GM12872 (cell line): ENCODE data around the gene WDR70.

Experiments used
- TF ChIP-seq, protein P1 (sequence below): IDR thresholded peaks from 3 replicates; pipeline ENCODE4 v1.5.1; 2011; ENCODE audit warnings: low read depth, mild to moderate bottlenecking, low read length, moderate library complexity; ENCODE audit not compliant: insufficient read depth

WDR70 gene

DNA sequence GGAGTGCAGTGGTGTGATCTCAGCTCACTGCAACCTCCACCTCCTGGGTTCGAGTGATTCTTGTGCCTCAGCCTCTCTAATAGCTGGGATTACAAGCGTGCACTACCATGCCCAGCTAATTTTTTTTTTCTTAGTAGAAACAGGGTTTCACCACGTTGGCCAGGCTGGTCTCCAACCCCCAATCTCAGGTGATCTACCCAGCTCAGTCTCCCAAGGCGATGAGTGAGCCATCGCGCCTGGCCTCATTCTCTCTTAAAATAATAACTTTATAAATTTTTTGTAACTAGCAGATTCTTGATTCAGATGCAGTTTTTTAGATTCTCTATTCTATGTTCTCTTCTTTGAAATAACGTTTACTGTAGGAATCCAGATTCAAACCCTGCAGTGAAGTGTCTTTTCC lies 333.6 kb downstream of the WDR70 start:
- TF ChIP-seq, protein P1, sequence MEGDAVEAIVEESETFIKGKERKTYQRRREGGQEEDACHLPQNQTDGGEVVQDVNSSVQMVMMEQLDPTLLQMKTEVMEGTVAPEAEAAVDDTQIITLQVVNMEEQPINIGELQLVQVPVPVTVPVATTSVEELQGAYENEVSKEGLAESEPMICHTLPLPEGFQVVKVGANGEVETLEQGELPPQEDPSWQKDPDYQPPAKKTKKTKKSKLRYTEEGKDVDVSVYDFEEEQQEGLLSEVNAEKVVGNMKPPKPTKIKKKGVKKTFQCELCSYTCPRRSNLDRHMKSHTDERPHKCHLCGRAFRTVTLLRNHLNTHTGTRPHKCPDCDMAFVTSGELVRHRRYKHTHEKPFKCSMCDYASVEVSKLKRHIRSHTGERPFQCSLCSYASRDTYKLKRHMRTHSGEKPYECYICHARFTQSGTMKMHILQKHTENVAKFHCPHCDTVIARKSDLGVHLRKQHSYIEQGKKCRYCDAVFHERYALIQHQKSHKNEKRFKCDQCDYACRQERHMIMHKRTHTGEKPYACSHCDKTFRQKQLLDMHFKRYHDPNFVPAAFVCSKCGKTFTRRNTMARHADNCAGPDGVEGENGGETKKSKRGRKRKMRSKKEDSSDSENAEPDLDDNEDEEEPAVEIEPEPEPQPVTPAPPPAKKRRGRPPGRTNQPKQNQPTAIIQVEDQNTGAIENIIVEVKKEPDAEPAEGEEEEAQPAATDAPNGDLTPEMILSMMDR: no peak

DNA sequence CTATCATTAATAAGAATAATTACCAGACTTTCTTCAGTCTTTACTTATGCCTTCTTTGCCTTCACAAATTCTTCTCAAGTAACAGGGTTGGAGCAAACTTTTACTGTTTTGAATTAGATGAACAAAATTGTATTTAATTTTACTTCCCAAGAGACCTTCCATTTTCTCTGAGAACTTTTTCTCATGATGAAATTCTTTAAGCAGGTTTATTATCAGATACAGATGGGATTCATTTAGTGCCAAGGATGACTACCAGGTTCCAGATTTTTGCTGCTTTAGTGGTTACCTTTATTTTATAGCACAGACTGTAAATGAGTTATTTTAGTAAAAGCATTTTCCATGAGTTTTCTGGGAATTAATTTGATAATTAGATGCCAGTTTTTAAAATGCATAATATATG lies 335.6 kb downstream of the WDR70 start:
- TF ChIP-seq, protein P1: no peak

DNA sequence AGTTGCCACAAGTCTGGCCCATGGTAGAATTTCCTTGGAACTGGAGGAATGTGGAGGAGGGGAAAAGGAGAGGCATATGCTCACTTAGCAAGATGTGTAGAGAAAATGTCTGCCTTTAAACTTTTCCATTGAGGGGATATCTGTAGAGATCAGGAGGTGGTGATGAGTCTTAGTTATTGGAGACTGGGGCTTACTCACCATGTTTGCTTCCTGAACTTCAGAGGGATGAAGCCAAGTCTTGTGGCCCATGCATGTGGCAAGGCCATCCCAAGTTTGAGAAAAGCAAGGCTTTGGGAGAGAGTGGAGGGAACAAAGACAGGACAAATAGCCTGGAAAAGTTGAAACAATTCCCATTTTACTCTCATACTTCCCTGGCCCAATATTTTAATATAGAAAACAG lies 336.2 kb downstream of the WDR70 start:
- TF ChIP-seq, protein P1: no peak

DNA sequence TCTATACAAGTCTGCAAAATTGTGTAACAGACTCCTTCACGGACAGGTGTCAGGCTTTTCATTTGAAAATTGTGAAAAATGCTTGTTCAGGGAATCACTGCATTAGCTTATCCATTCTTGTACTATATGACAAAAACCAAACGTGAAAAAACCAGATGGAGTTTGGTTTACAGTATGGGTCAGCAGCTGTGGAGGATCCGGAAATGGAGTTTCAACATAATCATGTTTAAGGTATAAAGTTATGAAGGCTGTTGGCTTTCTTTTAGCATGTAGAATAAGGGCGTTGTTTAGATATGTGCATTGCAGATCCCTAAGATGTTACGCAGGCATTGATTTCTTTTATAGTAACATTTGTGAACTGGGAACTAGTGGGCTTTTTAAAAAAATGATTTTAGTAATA lies 336.9 kb downstream of the WDR70 start:
- TF ChIP-seq, protein P1: no peak

DNA sequence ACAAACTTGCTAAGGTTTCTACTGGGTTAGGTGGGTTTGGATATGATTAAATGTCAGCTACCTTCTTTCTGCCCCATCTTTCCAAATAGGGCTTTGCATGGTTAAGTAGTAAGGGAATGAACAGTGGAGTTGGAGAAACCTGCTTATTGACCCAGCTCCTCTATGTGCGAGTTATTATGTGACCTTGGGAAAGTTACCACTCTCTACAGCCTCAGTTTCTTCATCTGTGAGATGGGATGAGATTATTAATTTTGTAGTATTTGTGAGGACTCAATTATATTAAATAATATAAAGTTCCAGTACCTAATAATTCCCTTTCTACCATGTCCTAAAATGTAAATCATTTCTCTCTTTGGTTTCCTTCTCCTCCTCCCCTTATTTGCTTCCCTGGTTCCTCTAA lies 337.3 kb downstream of the WDR70 start:
- TF ChIP-seq, protein P1: no peak

DNA sequence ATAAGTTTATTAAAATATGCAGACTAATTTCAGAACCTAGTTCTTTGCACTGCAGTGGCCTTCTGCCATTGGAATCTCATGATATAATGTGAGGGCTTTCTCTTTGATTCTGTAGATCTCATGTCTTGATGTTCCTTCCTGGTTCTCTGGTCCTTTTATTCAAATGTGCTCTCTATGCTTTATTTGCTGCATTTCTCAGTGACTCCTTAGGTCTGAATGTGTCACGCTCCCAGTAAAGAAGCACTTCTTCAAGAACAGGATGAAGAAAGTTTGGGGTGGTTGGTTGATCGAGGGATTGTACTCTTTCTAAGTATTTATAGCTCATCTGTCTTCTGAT lies 338.1 kb downstream of the WDR70 start:
- TF ChIP-seq, protein P1: no peak

DNA sequence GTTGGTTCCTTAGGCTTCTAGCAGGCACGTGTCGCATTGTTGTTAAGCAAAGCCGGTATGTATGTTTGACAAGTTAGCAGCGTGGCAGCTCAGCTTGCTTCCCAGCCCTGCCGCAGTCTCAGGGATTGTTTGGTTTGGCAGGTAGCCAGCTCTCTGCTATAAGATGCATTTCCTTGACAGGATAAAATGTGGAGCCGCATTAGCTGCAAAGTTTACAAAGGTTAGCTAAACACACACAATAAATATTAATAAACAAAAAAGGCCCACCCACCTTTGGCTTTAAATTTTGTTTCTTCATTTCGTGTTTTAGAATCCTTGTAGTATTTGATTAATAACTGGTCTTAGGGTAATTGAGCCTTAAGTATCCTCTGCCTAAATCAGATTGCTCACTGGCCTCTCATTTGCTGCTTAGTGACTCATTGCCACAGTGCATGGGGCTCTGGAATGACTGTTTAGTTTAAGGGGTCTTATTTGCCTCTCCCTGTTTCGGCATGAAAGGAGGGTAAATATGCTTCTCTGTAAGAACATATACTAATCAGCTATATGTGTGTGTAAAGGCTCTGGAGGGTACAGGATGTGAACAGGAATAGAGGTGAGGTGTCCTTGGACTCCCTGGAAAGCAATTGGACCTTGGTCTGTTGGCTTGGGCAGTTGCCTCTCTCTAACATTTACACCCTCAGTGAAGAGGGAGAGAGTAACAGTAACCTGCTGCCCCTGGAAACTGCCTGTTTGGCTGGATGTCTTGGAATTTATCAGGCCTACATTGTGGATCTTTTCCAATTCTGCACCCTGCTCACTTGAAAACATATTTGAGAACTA lies 338.7 kb downstream of the WDR70 start:
- TF ChIP-seq, protein P1: no peak
